ENCODE results near the gene COPE. TPM values are rescaled to one million over a fixed set of nuclear protein-coding genes. Genes with fewer than 3 reads are reported as not detected.

COPE gene
- total and polyA plus RNA-seq, 2 donors (not counting 1 experiment from before 2014, with no cell fraction given) = 154 to 279 TPM

- TF ChIP-seq EZH2 (IDR thresholded peaks at IDR 0.05; ENCODE audit: borderline replicate concordance, insufficient read depth, low read depth, low read length, poor library complexity, severe bottlenecking) (no peak), CTCF (IDR thresholded peaks at IDR 0.05) (no peak)
- intact Hi-C loops (cut with micrococcal nuclease) = loop anchor here (1.0 kb wide), 1 partner anchor 12 kb away; the partner anchor contains the start of genes COPE and DDX49
- ATAC-seq (ENCODE audit: low read depth) (no peak), DNase-seq (no peak)
- H3K36me3 ChIP-seq (replicated peaks in 1 of 2; ENCODE audit: control extremely low read depth in 1 of 2, control insufficient read depth in 1 of 2, extremely low read depth in 1 of 2, insufficient read depth in 2 of 2, low read length in 1 of 2) = peaks cover 0 to 14% of the 10 kb centered on the region in 2 experiments
- Mint-ChIP-seq H3K27ac (no peak overlapping the region), H3K9me3 (ENCODE audit: insufficient read depth) (no peaks in the 10 kb centered on the region), H3K4me1 (peaks cover 9% of the 10 kb centered on the region), H3K4me3 (peak overlapping the region; percentile 10), H3K27me3 (peaks cover 7% of the 10 kb centered on the region)
- peaks cover 0 to 20% (median 5%) of the 10 kb centered on the region in 4 experiments for H3K27me3 ChIP-seq (replicated peaks in 1 of 4; ENCODE audit: control extremely low read depth in 1 of 4, control insufficient read depth in 3 of 4, insufficient read depth in 4 of 4, low read length in 3 of 4)
- 81% methylated on average over 34 of the region's 34 CpGs for WGBS (ENCODE audit: insufficient coverage)
- H3K27ac ChIP-seq (ENCODE audit: low read length in 2 of 2) = no peak overlapping the region
- peak overlapping the region; percentile 63 for H2AFZ ChIP-seq (ENCODE audit: insufficient read depth, low read depth, low read length, poor library complexity, severe bottlenecking)
- no peaks in the 10 kb centered on the region for H3K79me2 ChIP-seq (ENCODE audit: control insufficient read depth, insufficient read depth, low read length)
- H4K20me1 ChIP-seq (ENCODE audit: control insufficient read depth, insufficient read depth, low read length, poor library complexity, severe bottlenecking) = no peaks in the 10 kb centered on the region
- peak overlapping the region; percentile 80 for H3K4me2 ChIP-seq (replicated peaks; ENCODE audit: low read depth, low read length, poor library complexity, severe bottlenecking)
- H3K9me3 ChIP-seq (ENCODE audit: control extremely low read depth in 1 of 3, control insufficient read depth in 2 of 3, insufficient read depth in 1 of 3, low read length in 2 of 3) = no peaks in the 10 kb centered on the region
- H3K4me3 ChIP-seq (ENCODE audit: control extremely low read depth in 1 of 5, extremely low read depth in 1 of 5, insufficient read depth in 1 of 5, low read depth in 2 of 5, low read length in 4 of 5) = peak overlapping the region in 1 of 5 experiments; percentile 38
- H3K9ac ChIP-seq (ENCODE audit: low read length) = no peak overlapping the region
- ChIA-PET POLR2A (interaction anchor here (0.6 kb wide), 1 partner anchor 372 kb away, joined by 4 read pairs; no protein-coding TSS in a partner anchor), CTCF (no interaction called here)
- H3K4me1 ChIP-seq (ENCODE audit: control insufficient read depth in 2 of 2, insufficient read depth in 2 of 2, low read length in 2 of 2) = peaks cover 7 to 14% of the 10 kb centered on the region in 2 donors
These were observed 12.4 kb upstream of the COPE start for GRCh38 chr19:18931316-18932162.

DNA sequence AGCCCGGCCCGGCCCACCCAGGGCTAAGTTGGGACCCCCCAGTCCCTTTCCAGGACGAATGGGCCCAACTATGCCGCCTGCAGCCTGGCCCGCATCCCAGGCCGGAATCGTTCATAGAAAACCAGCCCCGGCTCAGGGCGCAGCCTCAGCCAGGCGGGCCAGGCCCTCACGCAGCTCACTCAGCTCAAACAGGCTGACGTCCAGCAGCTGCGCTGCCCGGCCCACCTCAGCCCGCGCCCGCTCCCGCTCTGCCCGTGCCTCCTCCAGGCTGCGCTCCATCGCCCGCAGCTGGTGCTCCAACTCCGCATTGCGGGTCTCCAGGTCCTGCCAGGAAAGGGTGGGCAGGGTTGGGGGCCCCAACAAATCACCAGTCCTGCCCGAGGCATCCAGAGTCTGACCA lies 10.1 kb upstream of the COPE start:
- POLR2A ChIA-PET = interaction anchor here (0.6 to 0.7 kb wide), 2 partner anchors 8 to 387 kb away, joined by 3 to 6 read pairs; no protein-coding TSS in a partner anchor
- Histone ChIP-seq H3K4me3 (ENCODE audit: control extremely low read depth in 1 of 5, extremely low read depth in 1 of 5, insufficient read depth in 1 of 5, low read depth in 2 of 5, low read length in 4 of 5) (no peak overlapping the region), H3K27me3 (replicated peaks in 1 of 4; ENCODE audit: control extremely low read depth in 1 of 4, control insufficient read depth in 3 of 4, insufficient read depth in 4 of 4, low read length in 3 of 4) (peaks cover 0 to 14% (median 4%) of the 10 kb centered on the region in 4 experiments), H3K9ac (ENCODE audit: low read length) (no peak overlapping the region), H4K20me1 (ENCODE audit: control insufficient read depth, insufficient read depth, low read length, poor library complexity, severe bottlenecking) (no peaks in the 10 kb centered on the region), H3K4me1 (ENCODE audit: control insufficient read depth in 2 of 2, insufficient read depth in 2 of 2, low read length in 2 of 2) (peaks cover 7 to 14% of the 10 kb centered on the region in 2 donors), H3K36me3 (replicated peaks in 1 of 2; ENCODE audit: control extremely low read depth in 1 of 2, control insufficient read depth in 1 of 2, extremely low read depth in 1 of 2, insufficient read depth in 2 of 2, low read length in 1 of 2) (peaks cover 0 to 35% of the 10 kb centered on the region in 2 experiments), H3K9me3 (ENCODE audit: control extremely low read depth in 1 of 3, control insufficient read depth in 2 of 3, insufficient read depth in 1 of 3, low read length in 2 of 3) (no peaks in the 10 kb centered on the region), H3K4me2 (replicated peaks; ENCODE audit: low read depth, low read length, poor library complexity, severe bottlenecking) (no peak overlapping the region), H2AFZ (ENCODE audit: insufficient read depth, low read depth, low read length, poor library complexity, severe bottlenecking) (no peak overlapping the region), H3K27ac (ENCODE audit: low read length in 2 of 2) (no peak overlapping the region), H3K79me2 (ENCODE audit: control insufficient read depth, insufficient read depth, low read length) (no peaks in the 10 kb centered on the region)
- TF ChIP-seq EZH2 (IDR thresholded peaks at IDR 0.05; ENCODE audit: borderline replicate concordance, insufficient read depth, low read depth, low read length, poor library complexity, severe bottlenecking) (no peak), CTCF (IDR thresholded peaks at IDR 0.05) (no peak)
- 93% methylated on average over 25 of the region's 25 CpGs for WGBS (ENCODE audit: insufficient coverage)
- Mint-ChIP-seq H3K27ac (no peak overlapping the region), H3K9me3 (ENCODE audit: insufficient read depth) (no peaks in the 10 kb centered on the region), H3K4me3 (no peak overlapping the region), H3K27me3 (peaks cover 6% of the 10 kb centered on the region), H3K4me1 (peaks cover 9% of the 10 kb centered on the region)
- ATAC-seq (ENCODE audit: low read depth) = no peak
- intact Hi-C loops (cut with micrococcal nuclease) = no loop called here
- CTCF ChIA-PET = no interaction called here
- no peak for DNase-seq

Data from B cell (primary cell).